ENCODE measurements around the gene ABCF2. TPM values are rescaled to one million over a fixed set of nuclear protein-coding genes. Genes with fewer than 3 reads are reported as not detected.

Gene ABCF2
- total RNA-seq, 1 experiment from 2014 or later, result 55.6 TPM

DNA sequence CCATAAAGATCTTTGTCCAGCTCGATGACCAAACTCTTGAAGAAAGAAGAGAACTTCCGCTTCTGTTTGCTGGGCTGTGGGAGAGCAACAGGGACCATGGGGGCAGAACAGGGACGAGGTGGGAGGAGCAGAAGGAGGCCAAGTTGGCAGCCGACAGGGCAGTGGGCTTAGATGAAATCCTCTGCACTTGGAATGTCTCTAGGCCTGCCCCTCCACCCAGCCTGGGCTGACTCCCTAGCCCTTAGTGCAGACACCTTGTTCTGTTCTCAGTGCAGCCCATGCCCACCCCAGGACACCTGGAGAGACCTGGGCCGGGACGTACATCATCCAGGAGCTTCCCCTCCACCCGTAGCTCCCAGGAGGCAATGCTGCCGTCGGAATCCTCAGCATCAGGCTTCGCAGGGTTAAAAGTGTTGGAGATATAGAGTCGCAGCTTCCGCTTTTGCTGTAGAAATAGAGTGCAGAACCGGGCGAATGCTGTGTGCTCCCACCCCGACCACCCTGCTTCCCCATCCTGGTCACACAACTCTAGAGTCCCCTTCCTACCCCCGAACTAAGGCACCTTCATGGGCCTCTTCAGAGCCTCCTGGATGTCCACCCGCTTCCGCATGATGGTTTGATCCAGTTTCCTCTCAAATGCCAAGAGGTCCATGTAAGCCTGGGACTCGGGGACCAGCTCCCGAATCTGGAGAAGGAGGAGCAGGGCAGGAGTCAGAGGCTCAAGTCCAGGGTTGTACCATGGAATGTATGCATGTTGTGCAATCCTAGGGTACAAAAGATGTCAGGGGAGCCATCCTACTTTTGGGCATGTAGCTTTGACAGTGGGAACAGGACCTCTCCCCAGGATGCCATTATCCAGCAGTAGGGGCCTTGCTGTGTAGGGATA lies 15.4 kb upstream of the ABCF2 start:
- DNase-seq (ENCODE audit: low spot score), result no peak

DNA sequence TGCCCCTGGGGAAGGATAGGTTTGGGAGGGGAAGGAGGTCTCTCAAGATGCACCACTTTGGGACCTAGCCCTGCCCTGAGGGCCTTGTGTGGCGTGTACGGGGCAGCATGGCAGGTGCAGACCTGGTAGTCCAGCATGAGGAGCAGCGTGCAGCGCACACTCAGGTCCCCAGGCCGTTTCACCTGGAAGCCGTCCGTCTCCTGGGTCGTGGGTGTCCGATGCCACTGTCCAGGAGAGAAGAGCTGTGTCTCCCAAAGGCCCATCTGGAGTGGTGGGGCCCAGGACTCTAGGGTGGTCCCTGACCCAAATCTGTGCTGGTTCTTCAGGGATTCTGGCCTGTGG lies 14.7 kb upstream of the ABCF2 start:
- DNase-seq (ENCODE audit: low spot score), result no peak

DNA sequence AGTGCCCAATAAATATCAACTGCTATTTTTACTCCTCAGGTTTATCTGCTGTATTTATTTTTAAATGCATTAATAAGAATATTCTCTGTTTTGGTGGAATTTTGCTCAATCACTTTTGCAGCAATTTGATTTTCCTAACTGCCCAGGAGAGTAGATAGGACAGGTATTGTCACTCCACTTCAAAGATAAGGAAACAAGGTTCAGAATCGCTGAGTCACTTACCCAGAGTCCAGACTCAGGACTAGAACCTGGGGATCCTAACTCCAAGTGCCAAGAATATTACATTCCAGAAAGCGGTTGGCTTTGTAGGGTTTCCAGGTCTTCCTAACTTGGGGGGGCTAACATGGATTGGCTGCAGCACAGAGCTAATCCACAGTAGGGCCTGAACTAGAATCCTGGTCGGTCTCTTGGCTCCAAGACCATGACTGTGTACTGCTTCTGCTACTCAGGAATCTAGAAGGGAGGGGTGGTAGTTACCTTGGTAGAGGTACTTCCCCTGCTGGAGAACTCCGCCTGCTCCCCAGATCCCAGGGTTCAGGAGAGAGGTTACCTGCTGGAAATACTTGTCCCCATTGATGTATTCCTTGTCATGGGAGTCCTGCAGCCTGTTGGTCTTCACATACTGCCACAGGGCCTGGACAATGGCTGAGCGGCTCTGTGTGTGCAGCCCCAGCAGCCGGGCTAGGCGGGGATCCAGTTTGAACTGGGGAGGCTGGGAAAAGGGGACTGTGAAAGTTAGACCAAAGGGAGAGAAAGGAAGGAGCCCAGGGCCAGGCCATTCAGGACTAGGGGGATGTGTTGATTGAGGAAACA lies 14.1 kb upstream of the ABCF2 start:
- DNase-seq (ENCODE audit: low spot score), result no peak

DNA sequence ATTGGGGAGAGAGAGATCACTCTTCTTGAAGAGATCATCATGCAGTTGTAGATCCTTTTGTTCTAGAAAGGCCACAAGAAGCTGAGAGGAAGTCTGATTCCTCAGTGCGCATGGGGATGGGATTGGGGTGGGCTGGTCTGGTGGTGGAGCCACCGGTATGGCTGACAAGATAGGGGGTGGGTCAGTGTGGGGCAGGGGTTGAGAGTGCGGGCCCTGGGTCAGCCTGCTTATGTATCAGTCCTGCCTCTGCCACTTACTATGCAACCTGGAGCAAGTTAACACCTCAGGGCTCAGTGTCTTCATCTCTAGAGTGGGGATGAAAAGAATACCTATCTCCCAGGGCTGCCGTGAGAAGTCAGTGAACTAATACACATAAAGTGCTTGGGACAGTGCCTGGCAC lies 13.5 kb upstream of the ABCF2 start:
- no peak for DNase-seq (ENCODE audit: low spot score)

DNA sequence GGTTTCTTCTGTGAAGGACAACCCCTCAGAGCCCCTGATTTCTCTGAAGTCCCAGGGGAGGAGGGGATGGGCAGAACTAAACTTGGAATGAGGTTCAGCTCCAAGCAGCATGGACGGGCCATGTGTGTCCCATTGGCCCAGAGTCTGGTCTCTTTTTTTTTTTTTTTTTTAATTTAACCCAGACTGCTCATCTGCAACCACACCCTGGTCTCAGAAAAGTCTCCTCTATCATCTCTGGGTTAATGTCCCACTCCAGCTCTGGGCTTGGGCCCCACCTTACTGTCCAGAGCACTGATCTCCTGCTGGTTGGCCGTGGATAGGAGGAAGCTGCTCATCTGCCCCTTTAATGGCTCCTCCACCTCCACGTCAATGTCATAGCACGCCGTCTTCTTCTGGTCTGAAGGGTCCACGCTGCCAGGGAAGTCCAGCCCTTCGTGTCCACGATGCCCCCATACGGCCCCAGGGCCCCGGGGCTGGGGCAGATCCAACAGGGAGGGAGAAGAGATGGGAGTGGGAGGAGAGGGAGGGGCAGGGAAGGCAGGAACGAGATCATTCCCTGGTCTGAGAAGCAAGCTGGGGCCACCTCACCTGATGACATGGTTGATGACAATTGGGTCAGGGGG lies 12.9 kb upstream of the ABCF2 start:
- DNase-seq (ENCODE audit: low spot score), result no peak

DNA sequence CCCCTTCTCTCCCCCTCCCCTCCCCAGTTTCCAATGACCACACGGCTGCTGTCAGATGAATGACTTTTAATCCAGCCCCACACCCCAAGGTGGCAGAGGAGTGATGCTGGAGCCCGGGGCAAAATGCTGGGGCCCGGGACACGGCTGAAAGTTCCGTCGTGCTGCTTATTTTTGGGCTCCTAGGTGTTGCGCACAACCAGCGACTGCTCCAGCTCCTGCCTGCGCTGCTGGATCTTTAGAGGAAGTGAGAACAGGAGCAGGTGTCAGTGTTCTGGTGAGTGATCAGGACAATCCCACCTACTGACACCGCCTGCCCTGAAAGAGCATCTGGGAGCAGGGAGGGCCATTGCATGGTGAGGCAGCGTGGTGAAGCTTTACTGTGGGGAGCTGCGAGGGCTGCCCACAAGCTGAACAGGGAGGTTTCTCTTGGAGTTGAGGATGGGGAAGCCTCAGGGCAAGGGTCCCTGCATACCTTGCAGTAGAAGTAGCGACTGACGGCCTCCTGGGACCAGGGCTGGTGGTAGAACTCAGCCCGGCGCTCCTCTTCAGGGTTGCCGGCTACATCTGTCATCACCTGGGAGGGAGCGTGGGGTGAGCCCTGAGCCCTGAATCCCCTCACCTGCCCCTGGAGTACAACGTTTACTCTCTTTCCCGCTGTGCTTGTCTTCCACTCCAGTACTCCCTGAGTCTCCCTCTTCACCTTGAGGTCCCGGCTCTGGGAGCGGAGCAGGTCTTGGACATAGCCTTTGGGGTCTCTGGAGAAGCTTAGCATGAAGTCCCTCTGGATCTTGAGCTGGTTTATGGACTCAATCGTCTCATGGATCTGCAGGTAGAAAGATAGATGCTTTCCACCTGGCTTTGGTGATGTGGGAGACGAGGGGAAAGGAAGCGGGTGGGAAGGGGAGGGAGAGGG lies 12.2 kb upstream of the ABCF2 start:
- no peak for DNase-seq (ENCODE audit: low spot score)

DNA sequence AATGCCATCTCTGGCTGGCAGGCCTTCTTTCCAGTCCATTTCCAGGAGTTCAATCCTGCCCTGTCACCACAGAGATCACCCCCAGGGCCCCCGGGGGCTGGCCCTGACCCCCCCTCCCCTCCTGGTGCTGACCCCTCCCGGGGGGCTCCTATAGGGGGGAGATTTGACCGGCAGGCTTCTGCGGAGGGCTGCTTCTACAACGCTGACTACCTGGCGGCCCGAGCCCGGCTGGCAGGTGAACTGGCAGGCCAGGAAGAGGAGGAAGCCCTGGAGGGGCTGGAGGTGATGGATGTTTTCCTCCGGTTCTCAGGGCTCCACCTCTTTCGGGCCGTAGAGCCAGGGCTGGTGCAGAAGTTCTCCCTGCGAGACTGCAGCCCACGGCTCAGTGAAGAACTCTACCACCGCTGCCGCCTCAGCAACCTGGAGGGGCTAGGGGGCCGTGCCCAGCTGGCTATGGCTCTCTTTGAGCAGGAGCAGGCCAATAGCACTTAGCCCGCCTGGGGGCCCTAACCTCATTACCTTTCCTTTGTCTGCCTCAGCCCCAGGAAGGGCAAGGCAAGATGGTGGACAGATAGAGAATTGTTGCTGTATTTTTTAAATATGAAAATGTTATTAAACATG lies 11.3 kb upstream of the ABCF2 start:
- no peak for DNase-seq (ENCODE audit: low spot score)

DNA sequence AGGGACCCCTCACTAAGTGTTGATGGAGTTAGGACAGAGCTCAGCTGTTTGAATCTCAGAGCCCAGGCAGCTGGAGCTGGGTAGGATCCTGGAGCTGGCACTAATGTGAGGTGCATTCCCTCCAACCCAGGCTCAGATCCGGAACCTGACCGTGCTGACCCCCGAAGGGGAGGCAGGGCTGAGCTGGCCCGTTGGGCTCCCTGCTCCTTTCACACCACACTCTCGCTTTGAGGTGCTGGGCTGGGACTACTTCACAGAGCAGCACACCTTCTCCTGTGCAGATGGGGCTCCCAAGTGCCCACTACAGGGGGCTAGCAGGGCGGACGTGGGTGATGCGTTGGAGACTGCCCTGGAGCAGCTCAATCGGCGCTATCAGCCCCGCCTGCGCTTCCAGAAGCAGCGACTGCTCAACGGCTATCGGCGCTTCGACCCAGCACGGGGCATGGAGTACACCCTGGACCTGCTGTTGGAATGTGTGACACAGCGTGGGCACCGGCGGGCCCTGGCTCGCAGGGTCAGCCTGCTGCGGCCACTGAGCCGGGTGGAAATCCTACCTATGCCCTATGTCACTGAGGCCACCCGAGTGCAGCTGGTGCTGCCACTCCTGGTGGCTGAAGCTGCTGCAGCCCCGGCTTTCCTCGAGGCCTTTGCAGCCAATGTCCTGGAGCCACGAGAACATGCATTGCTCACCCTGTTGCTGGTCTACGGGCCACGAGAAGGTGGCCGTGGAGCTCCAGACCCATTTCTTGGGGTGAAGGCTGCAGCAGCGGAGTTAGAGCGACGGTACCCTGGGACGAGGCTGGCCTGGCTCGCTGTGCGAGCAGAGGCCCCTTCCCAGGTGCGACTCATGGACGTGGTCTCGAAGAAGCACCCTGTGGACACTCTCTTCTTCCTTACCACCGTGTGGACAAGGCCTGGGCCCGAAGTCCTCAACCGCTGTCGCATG lies 10.5 kb upstream of the ABCF2 start:
- no peak for DNase-seq (ENCODE audit: low spot score)

DNA sequence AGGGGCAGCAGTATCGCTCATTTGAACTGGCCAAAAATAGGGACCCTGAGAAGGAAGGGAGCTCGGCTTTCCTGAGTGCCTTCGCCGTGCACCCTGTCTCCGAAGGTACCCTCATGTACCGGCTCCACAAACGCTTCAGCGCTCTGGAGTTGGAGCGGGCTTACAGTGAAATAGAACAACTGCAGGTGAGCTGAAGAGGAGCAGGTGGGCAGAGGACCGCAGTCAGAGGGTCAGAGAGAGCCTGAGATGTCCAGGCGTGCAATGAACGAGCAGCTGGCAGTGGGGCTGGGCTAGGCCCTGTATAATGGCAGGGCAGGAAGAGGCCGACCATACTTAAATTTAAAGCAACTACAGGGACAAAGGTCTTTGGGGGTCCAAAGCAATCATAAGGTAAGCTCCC lies 9.4 kb upstream of the ABCF2 start:
- DNase-seq (ENCODE audit: low spot score), result no peak

DNA sequence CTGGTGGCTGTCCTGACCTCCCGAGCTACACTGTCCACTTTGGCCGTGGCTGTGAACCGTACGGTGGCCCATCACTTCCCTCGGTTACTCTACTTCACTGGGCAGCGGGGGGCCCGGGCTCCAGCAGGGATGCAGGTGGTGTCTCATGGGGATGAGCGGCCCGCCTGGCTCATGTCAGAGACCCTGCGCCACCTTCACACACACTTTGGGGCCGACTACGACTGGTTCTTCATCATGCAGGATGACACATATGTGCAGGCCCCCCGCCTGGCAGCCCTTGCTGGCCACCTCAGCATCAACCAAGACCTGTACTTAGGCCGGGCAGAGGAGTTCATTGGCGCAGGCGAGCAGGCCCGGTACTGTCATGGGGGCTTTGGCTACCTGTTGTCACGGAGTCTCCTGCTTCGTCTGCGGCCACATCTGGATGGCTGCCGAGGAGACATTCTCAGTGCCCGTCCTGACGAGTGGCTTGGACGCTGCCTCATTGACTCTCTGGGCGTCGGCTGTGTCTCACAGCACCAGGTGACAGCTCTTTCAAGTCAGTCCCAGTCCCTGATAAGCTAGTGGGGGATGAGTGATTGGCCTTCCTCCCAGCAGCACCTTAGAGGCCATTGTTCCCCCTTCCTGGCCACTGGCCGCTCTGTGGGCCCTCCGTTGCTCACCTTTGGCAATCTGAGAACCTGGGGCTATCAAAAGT lies 8.2 kb upstream of the ABCF2 start:
- DNase-seq (ENCODE audit: low spot score), result no peak

DNA sequence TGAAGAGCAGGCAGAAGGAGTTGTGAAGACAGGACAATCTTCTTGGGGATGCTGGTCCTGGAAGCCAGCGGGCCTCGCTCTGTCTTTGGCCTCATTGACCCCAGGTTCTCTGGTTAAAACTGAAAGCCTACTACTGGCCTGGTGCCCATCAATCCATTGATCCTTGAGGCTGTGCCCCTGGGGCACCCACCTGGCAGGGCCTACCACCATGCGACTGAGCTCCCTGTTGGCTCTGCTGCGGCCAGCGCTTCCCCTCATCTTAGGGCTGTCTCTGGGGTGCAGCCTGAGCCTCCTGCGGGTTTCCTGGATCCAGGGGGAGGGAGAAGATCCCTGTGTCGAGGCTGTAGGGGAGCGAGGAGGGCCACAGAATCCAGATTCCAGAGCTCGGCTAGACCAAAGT lies 6.8 kb upstream of the ABCF2 start:
- DNase-seq (ENCODE audit: low spot score), result no peak

DNA sequence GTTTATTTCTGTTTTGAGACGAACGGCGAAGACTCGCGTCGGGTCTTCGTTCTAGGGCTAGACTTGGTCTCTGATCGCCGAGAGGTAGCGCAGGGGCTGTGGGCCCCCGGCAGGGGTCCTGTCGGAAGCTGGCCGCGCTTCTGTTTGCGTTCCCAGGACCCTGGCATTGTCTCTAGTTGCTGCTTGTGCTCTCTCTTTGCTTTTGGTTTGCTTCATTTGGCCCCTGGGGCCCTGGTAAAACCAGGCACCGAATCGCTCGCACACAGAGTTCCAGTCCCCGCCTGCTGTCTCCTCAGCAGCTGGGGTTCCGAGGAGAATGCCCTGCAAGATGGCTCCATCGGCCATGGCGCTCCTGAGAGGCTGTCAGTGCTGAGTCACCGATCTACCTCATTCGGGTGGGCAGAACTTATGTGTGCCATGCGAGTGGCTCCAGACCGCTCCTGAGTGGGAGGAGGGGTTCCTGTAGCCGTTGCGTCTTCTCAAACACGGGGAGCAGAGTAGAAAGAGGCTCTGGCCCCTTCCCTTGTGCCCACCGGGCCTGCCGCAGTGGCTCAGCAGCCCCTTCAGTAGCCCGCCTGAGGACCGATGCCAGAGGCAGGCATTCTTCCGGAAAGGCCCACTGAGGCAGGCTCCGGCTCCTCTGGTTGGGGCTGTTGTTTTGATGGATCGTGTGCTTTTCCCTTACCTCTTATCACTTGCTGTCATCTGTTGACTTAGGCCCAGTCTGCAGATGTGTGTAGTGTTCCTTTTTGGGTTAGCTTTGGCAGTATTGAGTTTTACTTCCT lies 6.1 kb upstream of the ABCF2 start:
- peak; percentile 76 for DNase-seq (ENCODE audit: low spot score)

DNA sequence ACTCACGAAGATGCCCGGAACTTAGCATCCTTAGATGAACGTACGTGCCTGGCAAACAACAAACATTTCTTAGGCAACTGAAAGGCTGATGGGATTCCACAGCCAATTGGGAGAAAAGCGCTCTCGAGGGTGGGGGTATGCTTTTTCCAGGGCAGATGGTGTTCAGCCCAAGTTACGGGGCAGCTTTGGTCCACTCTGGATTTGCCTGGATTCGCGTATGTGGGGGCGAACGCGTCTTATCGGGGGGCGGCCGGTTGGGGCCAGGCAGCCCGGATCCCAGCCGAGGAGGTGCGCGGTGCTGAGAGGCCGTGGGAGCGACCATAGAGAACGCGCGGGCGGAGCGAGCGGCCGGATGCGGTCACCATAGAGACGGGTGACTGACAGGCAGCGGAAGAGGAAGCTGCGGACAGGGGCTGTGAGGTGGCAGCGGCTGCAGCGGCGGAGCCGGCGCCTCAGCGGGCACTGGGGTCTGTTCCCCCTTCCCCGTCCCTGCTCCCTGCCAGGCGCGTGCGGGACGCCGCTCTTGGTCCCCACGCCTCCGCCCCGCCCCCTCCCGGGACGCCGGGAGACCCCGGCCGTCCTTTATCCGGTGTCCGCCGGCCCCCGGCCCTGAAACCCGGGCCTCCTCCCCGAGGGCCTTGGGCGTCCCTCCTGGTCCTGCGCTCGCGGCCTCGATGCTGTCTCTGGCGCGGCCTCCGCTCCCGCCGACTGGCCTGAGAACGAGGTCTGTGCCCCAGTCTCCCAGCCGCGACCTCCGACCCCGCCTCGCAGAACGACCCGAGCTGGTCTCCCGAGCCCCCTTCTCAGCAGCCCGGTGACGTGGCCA lies 5.3 kb upstream of the ABCF2 start, which contains the start of gene CHPF2:
Gene CHPF2, plus strand, starts transcription at position 393 of the 826 bp plus-strand sequence. CDS start 1,529 bp downstream, outside the sequence.
- peak; percentile 74 for DNase-seq (ENCODE audit: low spot score)

DNA sequence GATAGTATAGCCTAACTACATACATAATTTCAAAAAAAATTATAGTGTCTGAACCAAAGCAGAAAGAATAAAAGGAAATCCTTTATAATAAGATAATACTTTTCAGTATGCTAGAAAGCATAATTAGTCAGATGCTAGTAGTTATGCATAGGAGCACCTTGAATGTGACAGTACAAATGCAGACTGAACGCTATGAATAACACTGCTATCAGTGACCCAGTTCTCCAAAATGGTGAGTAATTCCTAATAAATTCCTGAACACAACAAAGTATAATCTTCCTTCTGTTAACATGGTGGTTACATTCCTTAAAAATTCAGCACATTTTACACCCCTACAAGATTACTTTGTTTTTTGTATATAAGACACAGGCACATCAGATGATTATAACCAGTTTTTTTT lies 4.1 kb upstream of the ABCF2 start:
- DNase-seq (ENCODE audit: low spot score), result no peak

DNA sequence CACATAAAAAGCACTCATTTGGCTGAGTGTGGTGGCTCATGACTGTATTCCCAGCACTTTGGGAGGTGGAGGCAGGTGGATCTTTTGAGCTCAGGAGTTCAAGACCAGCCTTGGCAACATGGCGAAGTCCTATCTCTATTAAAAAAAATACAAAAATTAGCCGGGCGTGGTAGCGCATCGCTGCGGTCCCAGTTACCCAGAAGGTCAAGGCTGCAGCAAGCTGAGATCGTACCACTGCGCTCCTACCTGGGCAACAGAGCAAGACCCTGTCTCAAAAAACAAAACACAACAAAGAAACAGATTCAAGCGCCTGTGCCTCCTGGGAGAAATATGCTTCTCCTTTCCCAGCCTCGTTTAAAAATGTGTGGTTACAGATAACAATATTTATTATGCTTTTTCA lies 2.2 kb upstream of the ABCF2 start:
- no peak for DNase-seq (ENCODE audit: low spot score)

DNA sequence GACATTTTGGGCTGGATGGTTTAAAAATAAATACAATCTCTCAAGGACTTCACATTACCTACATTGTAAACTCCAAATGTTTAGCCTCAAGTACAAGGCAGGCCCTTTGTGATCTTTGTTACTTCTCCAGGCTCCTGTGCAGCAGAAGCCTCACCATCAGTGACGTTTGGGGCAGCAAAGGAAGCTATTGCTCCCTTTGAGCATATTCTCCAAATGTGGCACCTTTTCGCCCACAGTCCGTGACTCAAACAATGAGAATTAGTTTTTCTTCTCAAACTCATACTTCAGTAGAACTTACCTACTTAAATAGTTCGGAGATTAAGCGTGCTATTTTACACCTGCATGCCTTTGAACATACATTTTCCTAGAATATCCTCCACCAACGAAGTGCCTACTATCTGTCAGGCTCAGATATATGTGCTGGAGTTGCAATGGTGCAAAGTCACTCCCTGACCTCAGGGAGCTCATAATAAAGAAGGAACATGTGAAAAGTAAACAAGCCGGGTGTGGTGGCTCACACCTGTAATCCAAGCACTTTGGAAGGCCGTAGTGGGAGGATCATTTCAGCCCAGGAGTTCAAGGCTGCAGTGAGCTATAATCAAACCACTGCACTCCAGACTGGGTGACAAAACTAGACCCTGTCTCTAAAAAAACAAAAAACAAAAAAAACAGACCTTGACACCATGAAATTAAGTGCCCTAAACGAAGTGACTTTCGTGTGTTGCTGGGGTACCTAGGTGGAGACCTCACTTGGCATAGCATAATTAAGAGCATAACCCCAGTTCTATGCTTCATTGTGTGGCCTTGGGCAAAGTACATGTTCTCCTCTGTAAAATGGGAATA lies 1.2 kb upstream of the ABCF2 start:
- DNase-seq (ENCODE audit: low spot score), result no peak

DNA sequence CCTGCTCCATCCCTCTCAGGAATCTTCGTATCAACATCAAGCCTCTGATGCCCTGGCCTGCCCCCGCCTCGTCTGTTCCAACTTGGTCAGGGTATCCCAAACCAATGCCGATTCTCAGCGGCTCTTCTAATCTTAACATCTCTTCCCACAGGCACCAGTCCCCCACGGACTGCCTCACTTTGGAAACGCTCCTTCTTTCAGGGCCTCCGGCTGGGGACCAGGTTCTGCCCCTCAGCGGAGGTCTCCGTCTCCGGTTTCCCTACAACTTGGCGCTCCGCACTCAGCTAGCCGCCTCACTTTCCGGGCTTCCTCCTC lies 488 bp downstream of the ABCF2 start:
- DNase-seq (ENCODE audit: low spot score), result no peak
